ENCODE results near the gene CAPN11. TPM values are rescaled to one million over a fixed set of nuclear protein-coding genes. Genes with fewer than 3 reads are reported as not detected.
A peak's percentile ranks its signal among the peaks of the same experiment; 100 is the strongest.

Gene CAPN11
- total RNA-seq, 1 donor from 2014 or later = 0.27 TPM

- TF ChIP-seq, protein P1, sequence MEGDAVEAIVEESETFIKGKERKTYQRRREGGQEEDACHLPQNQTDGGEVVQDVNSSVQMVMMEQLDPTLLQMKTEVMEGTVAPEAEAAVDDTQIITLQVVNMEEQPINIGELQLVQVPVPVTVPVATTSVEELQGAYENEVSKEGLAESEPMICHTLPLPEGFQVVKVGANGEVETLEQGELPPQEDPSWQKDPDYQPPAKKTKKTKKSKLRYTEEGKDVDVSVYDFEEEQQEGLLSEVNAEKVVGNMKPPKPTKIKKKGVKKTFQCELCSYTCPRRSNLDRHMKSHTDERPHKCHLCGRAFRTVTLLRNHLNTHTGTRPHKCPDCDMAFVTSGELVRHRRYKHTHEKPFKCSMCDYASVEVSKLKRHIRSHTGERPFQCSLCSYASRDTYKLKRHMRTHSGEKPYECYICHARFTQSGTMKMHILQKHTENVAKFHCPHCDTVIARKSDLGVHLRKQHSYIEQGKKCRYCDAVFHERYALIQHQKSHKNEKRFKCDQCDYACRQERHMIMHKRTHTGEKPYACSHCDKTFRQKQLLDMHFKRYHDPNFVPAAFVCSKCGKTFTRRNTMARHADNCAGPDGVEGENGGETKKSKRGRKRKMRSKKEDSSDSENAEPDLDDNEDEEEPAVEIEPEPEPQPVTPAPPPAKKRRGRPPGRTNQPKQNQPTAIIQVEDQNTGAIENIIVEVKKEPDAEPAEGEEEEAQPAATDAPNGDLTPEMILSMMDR (IDR thresholded peaks at IDR 0.05) = no peak
- H3K4me3 ChIP-seq = no peak overlapping the region
- DNase-seq (no peak), ATAC-seq (peak in 1 of 2 donors; percentile 8)
- intact Hi-C loops (cut with DNase I) = no loop called here
- no peaks in the 10 kb centered on the region for H3K27me3 ChIP-seq (ENCODE audit: low read depth)
- H3K36me3 ChIP-seq = peaks cover 49% of the 10 kb centered on the region
- peak overlapping the region; percentile 26 for H3K27ac ChIP-seq
- no peaks in the 10 kb centered on the region for H3K9me3 ChIP-seq
- H3K4me1 ChIP-seq = peaks cover 26% of the 10 kb centered on the region
Measured at GRCh38 chr6:44133981-44134711, 24.5 kb upstream of the CAPN11 start.

DNA sequence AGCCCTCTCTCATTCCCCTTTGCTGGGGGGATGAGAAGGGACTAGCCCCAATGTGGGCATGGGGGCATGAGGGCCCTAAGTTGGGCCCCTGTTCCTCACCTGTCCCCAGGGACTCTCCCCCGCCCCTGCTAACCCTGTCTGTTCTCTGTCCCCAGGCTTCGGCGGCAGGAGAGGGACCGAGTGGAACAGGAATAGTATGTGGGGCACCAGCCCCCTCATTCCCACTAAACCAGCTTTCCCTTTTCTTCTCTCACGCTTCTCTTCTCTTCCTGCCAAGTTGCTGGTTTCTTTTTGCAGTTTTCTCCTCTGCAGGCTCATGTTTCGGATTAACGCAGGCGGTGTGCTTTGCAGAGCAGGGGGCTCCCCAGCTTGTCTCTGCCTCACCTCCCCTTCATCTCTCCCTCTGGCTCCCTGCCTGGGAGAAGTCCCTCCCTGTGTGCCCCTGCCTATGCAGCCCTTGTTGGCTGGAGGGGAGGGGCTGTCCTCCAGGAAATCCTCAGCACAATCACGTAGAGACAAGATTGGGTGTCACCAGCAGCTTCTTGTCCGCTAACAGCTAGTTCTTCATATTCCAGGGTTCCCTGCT, 23.4 kb upstream of the CAPN11 start:
- no peak for DNase-seq

DNA sequence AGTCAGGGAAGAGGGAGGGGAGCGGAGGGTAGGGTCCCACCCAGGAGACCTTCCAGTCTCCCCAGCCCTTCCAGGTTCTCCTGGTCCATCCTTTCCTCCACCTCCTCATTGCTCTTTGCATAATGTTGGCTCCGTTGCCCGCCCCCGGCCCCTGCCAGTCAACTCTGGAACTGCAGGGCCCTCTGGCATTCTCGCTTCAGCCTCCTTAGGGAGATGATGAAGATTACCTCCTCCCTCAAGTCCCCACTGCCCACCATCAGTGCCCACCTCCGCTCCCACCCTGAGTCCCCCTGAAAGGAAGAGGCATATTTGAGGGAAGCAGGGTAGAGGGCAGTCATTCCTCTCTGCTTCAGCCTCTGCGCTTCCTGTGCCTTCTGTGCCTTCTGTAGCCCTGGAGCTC, 22.7 kb upstream of the CAPN11 start:
- Histone ChIP-seq H3K36me3 (peaks cover 62% of the 10 kb centered on the region), H3K4me3 (no peak overlapping the region), H3K27ac (no peak overlapping the region), H3K4me1 (peaks cover 26% of the 10 kb centered on the region), H3K27me3 (ENCODE audit: low read depth) (no peaks in the 10 kb centered on the region), H3K9me3 (no peaks in the 10 kb centered on the region)
- ATAC-seq (no peak), DNase-seq (no peak)
- intact Hi-C loops (cut with DNase I) = no loop called here
- TF ChIP-seq, protein P1 (IDR thresholded peaks at IDR 0.05) = no peak

More for the DNA sequence above, 23.4 kb upstream of the CAPN11 start:
- peaks cover 60% of the 10 kb centered on the region for H3K36me3 ChIP-seq
- H3K9me3 ChIP-seq = no peaks in the 10 kb centered on the region
- TF ChIP-seq, protein P1 (IDR thresholded peaks at IDR 0.05) = no peak
- H3K4me3 ChIP-seq = no peak overlapping the region
- H3K4me1 ChIP-seq = peaks cover 26% of the 10 kb centered on the region
- ATAC-seq = no peak
- no peaks in the 10 kb centered on the region for H3K27me3 ChIP-seq (ENCODE audit: low read depth)
- no peak overlapping the region for H3K27ac ChIP-seq
- intact Hi-C loops (cut with DNase I) = no loop called here

GRCh38 chr6:44138717-44139350, 19.8 kb upstream of the CAPN11 start:
- H3K9me3 ChIP-seq = no peaks in the 10 kb centered on the region
- intact Hi-C loops (cut with DNase I) = no loop called here
- peaks cover 6% of the 10 kb centered on the region for H3K4me1 ChIP-seq
- DNase-seq (no peak), ATAC-seq (no peak)
- TF ChIP-seq, protein P1 (IDR thresholded peaks at IDR 0.05) = no peak
- H3K27me3 ChIP-seq (ENCODE audit: low read depth) = no peaks in the 10 kb centered on the region
- no peak overlapping the region for H3K4me3 ChIP-seq
- no peak overlapping the region for H3K27ac ChIP-seq
- peaks cover 92% of the 10 kb centered on the region for H3K36me3 ChIP-seq

DNA sequence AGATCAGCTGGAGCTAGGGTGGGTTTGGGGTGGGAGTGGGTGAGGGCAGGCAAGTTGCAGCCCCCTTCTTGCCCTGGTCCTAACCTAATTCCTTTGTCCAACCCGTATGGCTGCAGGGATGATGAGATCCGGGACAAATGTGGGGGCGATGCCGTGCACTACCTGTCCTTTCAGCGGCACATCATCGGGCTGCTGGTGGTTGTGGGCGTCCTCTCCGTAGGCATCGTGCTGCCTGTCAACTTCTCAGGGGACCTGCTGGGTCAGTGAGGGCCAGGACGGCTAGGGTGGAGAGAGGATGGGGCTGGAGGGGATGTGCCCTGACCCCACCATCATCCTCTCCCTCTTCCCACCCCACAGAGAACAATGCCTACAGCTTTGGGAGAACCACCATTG, 19.3 kb upstream of the CAPN11 start:
- Histone ChIP-seq H3K27me3 (ENCODE audit: low read depth) (no peaks in the 10 kb centered on the region), H3K36me3 (peaks cover 96% of the 10 kb centered on the region), H3K9me3 (no peaks in the 10 kb centered on the region), H3K27ac (no peak overlapping the region), H3K4me1 (peaks cover 1% of the 10 kb centered on the region), H3K4me3 (no peak overlapping the region)
- ATAC-seq (no peak), DNase-seq (no peak)
- intact Hi-C loops (cut with DNase I) = no loop called here
- TF ChIP-seq, protein P1 (IDR thresholded peaks at IDR 0.05) = no peak

Data from lower lobe of right lung (tissue), 2 donors.